Ascending aorta (tissue), 2 donors: ENCODE results near the gene ATG13. TPM values are rescaled to one million over a fixed set of nuclear protein-coding genes. Genes with fewer than 3 reads are reported as not detected.

Source experiments
- DNase-seq, 2 donors: peaks; one replicate each; pipeline ENCODE4 v3.0.0-alpha.2; 2019; ENCODE audit warnings: low spot score in 2 of 2
- H3K27ac ChIP-seq, 2 donors: fragments of 200-600 bp; sonication (generic); one replicate each; pipeline ENCODE4 v1.5.1; 2016 to 2017; ENCODE audit warnings: mild to moderate bottlenecking in 1 of 2
- H3K27me3 ChIP-seq: fragments of 200-600 bp; sonication (generic); one replicate; pipeline ENCODE4 v1.5.1; 2017
- H3K36me3 ChIP-seq, 2 donors: fragments of 200-600 bp; sonication (generic); one replicate each; pipeline ENCODE4 v1.5.1; 2016
- H3K4me1 ChIP-seq, 2 donors: fragments of 200-600 bp; sonication (generic); one replicate each; pipeline ENCODE4 v1.5.1; 2016 to 2017; ENCODE audit warnings: mild to moderate bottlenecking in 1 of 2
- H3K4me3 ChIP-seq, 2 donors: fragments of 200-600 bp; sonication (generic); one replicate each; pipeline ENCODE4 v1.5.1; 2016 to 2017; ENCODE audit warnings: mild to moderate bottlenecking in 1 of 2
- H3K9me3 ChIP-seq, 2 donors: fragments of 200-600 bp; sonication (generic); one replicate each; pipeline ENCODE4 v1.5.1; 2016
- CTCF ChIP-seq, 3 experiments: fragments of 200-600 bp in 2 of 3; fragments of 450-650 bp in 1 of 3; sonication (generic) in 2 of 3; IDR thresholded peaks; one replicate each; pipeline ENCODE4 v1.5.1; 2016 to 2019; ENCODE audit warnings: antibody characterized with exemption in 3 of 3, mild to moderate bottlenecking in 1 of 3, moderate library complexity in 1 of 3
- intact Hi-C: fragments of 100-400 bp; cut with DNase I; formaldehyde crosslinking; loops from one replicate; pipeline ENCODE4 v1.15.1; 2023
- total RNA-seq: library from RNA; depleted of rRNA; stranded (reverse); fragments of >200 nt; gene quantifications from one replicate; pipeline ENCODE4 v1.1.0, GENCODE V29; 2016

Gene ATG13
- total RNA-seq, 1 donor from 2014 or later: 208 TPM

- Histone ChIP-seq H3K4me3 (no peak overlapping the region), H3K27ac (peak overlapping the region in 1 of 2 donors; percentile 53), H3K4me1 (peaks cover 4 to 20% of the 10 kb centered on the region in 2 donors), H3K9me3 (no peaks in the 10 kb centered on the region), H3K36me3 (peaks cover 65 to 70% of the 10 kb centered on the region in 2 donors), H3K27me3 (no peaks in the 10 kb centered on the region)
- intact Hi-C loops: no loop called here
- no peak for DNase-seq
- TF ChIP-seq CTCF (IDR thresholded peaks at IDR 0.05): no peak
These were observed 60.8 kb downstream of the ATG13 start for GRCh38 chr11:46677991-46678740.

- Histone ChIP-seq H3K4me3 (no peak overlapping the region), H3K4me1 (peaks cover 4 to 25% of the 10 kb centered on the region in 2 donors), H3K27me3 (no peaks in the 10 kb centered on the region), H3K36me3 (peaks cover 59 to 65% of the 10 kb centered on the region in 2 donors), H3K27ac (peak overlapping the region in 1 of 2 donors; percentile 53), H3K9me3 (no peaks in the 10 kb centered on the region)
- DNase-seq: no peak
- TF ChIP-seq CTCF (IDR thresholded peaks at IDR 0.05): no peak
- intact Hi-C loops: no loop called here
These were observed 61.4 kb downstream of the ATG13 start for GRCh38 chr11:46678741-46679130.

- Histone ChIP-seq H3K36me3 (peaks cover 55 to 71% of the 10 kb centered on the region in 2 donors), H3K9me3 (no peaks in the 10 kb centered on the region), H3K4me3 (no peak overlapping the region), H3K4me1 (peaks cover 4 to 31% of the 10 kb centered on the region in 2 donors), H3K27me3 (no peaks in the 10 kb centered on the region), H3K27ac (no peak overlapping the region)
- DNase-seq: no peak
- intact Hi-C loops: no loop called here
- TF ChIP-seq CTCF (IDR thresholded peaks at IDR 0.05): no peak
These were observed 62.1 kb downstream of the ATG13 start for GRCh38 chr11:46679241-46680163.

GRCh38 chr11:46680164-46680760 lies 62.9 kb downstream of the ATG13 start:
- no peak overlapping the region for H3K4me3 ChIP-seq
- H3K27me3 ChIP-seq: no peaks in the 10 kb centered on the region
- peaks cover 0 to 27% of the 10 kb centered on the region in 2 donors for H3K4me1 ChIP-seq
- H3K9me3 ChIP-seq: no peaks in the 10 kb centered on the region
- peaks cover 55 to 73% of the 10 kb centered on the region in 2 donors for H3K36me3 ChIP-seq
- intact Hi-C loops: no loop called here
- DNase-seq: no peak
- TF ChIP-seq CTCF (IDR thresholded peaks at IDR 0.05): no peak
- H3K27ac ChIP-seq: no peak overlapping the region

GRCh38 chr11:46680815-46681214 lies 63.5 kb downstream of the ATG13 start:
- intact Hi-C loops: no loop called here
- Histone ChIP-seq H3K4me3 (no peak overlapping the region), H3K9me3 (no peaks in the 10 kb centered on the region), H3K36me3 (peaks cover 55 to 78% of the 10 kb centered on the region in 2 donors), H3K4me1 (peaks cover 0 to 21% of the 10 kb centered on the region in 2 donors), H3K27ac (no peak overlapping the region), H3K27me3 (no peaks in the 10 kb centered on the region)
- no peak for DNase-seq
- TF ChIP-seq CTCF (IDR thresholded peaks at IDR 0.05): no peak
